ENCODE data around the gene EXOC6.
A peak's percentile ranks its signal among the peaks of the same experiment; 100 is the strongest.

EXOC6 gene

GRCh38 chr10:93027508-93027907 lies 179.2 kb downstream of the EXOC6 start:
- no peak for DNase-seq

GRCh38 chr10:93028883-93029282 lies 180.6 kb downstream of the EXOC6 start:
- DNase-seq = no peak

GRCh38 chr10:93030409-93030808 lies 182.1 kb downstream of the EXOC6 start:
- no peak for DNase-seq

- DNase-seq = no peak
Measured at GRCh38 chr10:93032105-93032808, 183.9 kb downstream of the EXOC6 start.

GRCh38 chr10:93032809-93033137 lies 184.5 kb downstream of the EXOC6 start:
- DNase-seq = no peak

GRCh38 chr10:93034426-93034825 lies 186.1 kb downstream of the EXOC6 start:
- no peak for DNase-seq

GRCh38 chr10:93039110-93039509 lies 190.8 kb downstream of the EXOC6 start:
- DNase-seq = no peak

GRCh38 chr10:93039721-93040120 lies 191.4 kb downstream of the EXOC6 start:
- peak; percentile 9 for DNase-seq

GRCh38 chr10:93054486-93054885 lies 206.2 kb downstream of the EXOC6 start:
- DNase-seq = no peak

- no peak for DNase-seq
Measured at GRCh38 chr10:93058139-93058538, 209.8 kb downstream of the EXOC6 start.

GRCh38 chr10:93059975-93060886 lies 211.9 kb downstream of the EXOC6 start, which contains the start of gene CYP26C1:
TSS of gene CYP26C1 (plus strand) at chr10:93060798. CDS start at chr10:93061264, 466 bp downstream.
- no peak for DNase-seq

- no peak for DNase-seq
Measured at GRCh38 chr10:93060887-93061593, 212.7 kb downstream of the EXOC6 start.

- DNase-seq = no peak
Measured at GRCh38 chr10:93061594-93062513, 213.5 kb downstream of the EXOC6 start.

GRCh38 chr10:93062514-93063143 lies 214.3 kb downstream of the EXOC6 start:
- peak; percentile 29 for DNase-seq

- no peak for DNase-seq
Measured at GRCh38 chr10:93063144-93063976, 215.0 kb downstream of the EXOC6 start.

GRCh38 chr10:93063977-93064660 lies 215.8 kb downstream of the EXOC6 start:
- no peak for DNase-seq

GRCh38 chr10:93064874-93065660 lies 216.7 kb downstream of the EXOC6 start:
- no peak for DNase-seq

GRCh38 chr10:93065675-93066543 lies 217.6 kb downstream of the EXOC6 start:
- no peak for DNase-seq

All from CD4-positive, alpha-beta T cell treated with Interleukin-12 subunit alpha and Interleukin-12 subunit beta, for 1 hour (primary cell).